Activated CD8-positive, alpha-beta memory T cell treated with anti-CD3 and anti-CD28 coated beads for 36 hours (primary cell): ENCODE measurements around the gene PASD1. TPM values are rescaled to one million over a fixed set of nuclear protein-coding genes. Genes with fewer than 3 reads are reported as not detected.

Source experiments
- CTCF ChIA-PET: fragments of 350-600 bp; sonication (Branson Sonifier 250); formaldehyde crosslinking; loops from one replicate; lab custom pipeline; 2021; ENCODE audit warnings: antibody characterized with exemption; lab: Charles Lee
- POLR2A ChIA-PET: fragments of 350-600 bp; sonication (Branson Sonifier 250); formaldehyde crosslinking; loops from one replicate; lab custom pipeline; 2021; ENCODE audit warnings: antibody characterized with exemption; lab: Charles Lee
- total RNA-seq, 2 experiments: library from RNA; stranded (reverse); gene quantifications; one replicate each; pipeline ENCODE4 v1.2.3, GENCODE V29; 2021

The PASD1 gene
- total RNA-seq, 2 experiments from 2014 or later, result not detected

DNA sequence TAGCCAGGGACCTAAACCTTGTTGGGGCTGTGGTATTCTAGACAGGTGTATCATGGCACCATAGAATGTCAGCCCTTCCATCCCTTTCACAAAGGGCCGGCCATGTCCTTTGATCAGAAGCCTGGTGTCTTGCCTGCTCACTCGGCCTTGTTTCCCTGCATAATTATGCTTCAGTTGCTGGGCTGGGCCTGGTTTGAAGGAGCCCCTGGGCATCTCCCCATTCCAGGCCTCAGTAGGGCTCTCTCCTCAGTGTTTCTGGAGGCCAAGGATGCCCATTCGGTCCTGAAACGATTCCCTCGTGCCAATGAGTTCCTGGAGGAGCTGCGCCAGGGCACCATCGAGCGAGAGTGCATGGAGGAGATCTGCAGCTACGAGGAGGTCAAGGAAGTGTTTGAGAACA lies 136.3 kb downstream of the PASD1 start:
- ChIA-PET CTCF (no interaction called here), POLR2A (no interaction called here)

DNA sequence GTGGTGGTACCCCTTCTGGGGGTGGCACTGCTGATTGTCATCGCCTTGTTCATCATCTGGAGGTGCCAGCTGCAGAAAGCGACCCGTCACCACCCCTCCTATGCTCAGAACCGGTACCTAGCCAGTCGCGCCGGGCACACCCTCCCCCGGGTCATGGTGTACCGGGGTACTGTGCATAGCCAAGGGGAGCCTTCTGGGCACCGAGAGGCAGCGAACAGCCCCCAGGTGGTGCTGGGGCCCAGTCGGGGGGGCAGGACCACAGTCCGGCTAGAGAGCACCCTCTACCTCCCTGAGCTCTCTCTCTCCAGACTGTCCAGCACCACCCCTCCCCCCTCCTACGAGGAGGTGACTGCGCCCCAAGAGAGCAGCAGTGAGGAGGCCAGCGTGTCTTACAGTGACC lies 137.1 kb downstream of the PASD1 start:
- ChIA-PET POLR2A (interaction anchor here (0.5 kb wide), 1 partner anchor 68 kb away, joined by 3 read pairs; no protein-coding TSS in a partner anchor), CTCF (no interaction called here)

DNA sequence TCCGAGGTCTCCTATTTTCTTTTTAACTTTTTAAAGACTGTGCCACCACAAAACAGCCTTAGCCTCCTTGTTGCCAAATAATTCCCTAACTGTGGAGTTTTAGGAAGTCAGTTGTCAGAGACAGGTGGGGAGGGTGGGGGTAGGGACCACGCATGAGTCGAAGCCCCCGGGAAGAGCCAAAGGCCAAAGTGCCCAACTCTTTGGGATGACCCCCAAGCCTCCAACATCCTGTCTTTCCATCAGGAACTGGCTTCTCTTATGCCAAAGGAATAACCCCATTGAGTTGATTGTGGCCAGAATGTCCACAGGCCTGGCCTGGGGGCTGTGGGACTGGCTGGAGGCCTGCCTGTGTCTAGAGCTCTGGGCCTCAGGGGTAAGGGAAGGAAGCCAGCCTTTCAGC lies 137.6 kb downstream of the PASD1 start:
- POLR2A ChIA-PET, result no interaction called here
- CTCF ChIA-PET, result no interaction called here

DNA sequence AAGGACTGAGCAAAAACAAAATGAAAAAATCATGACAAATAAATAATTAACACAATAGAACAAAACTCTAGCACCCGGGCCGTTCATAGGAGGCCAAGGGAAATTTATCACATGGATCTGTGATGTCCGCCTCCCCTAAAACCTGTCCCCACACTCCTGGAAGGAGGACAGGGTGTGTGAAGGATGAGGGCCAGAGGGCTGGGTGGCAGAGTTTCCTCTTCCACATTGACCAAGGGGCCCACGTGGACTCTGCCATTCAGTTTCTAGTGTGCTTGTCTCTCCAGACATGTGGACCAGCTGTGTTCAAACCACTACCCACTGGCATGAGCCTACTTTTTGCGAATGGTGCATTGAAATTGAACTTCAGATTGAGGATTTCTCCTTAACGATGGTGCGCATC lies 138.1 kb downstream of the PASD1 start:
- ChIA-PET CTCF (no interaction called here), POLR2A (no interaction called here)

DNA sequence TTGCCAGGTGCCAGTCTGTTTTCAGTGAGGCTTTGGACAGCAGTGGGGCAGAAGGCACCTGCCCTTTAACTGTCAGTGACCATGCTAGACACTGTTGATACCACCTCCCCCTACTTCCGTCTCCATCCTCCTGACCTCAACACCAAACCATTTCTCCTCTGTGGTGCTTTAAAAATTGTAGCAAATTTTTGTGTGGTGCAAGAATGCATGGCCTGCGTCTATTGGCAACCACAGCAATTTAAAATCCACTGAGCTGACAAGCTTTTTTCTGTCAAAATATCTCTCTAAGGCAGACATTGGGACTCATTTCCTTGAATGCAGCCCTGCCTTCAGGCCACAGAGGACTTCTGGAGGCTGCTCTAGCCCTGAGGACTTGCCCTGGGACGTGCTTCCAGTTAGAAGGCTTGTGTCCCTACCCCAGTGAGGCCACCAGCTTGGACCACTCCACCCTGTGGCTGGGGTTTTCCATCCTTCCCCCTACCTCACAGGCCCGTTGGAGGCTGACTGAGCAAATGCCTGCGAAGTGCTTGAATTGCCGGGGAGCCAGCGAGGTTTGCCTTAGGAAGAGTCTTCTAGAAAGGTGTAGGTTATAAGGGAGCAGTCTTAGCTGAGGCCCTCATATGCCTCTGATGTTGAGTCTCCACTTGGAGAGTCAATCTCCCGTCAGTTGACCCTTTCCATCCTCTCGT lies 138.7 kb downstream of the PASD1 start:
- ChIA-PET CTCF (no interaction called here), POLR2A (no interaction called here)

DNA sequence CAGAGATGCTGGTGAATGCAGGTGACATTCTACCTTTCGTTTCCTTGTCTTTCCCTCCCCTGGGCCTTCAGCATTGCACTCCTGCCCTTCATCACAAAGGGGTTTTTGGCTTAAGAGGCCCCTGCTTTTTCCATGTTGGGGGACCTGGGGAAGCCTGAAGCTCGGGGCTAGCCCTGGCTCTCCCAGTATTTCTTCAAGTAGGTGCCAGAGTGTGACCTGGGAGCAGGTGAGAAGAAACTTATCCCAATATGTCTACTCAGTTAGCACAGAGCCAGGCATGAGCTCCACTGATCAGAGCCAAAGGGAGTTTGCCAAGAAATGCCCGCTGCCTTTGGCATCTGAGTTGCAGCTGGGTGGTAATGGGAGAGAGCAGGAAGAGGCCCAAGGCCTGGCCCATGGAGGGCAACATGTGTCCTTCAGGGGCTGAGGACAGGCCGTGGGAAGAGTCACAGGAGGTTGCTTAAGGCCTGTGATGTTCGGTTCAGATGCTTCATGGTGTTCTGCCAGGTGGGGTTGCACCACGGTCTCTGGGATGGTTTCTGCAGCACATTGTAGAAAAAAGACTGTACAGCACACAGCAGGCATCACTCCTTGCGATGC lies 139.4 kb downstream of the PASD1 start:
- CTCF ChIA-PET, result no interaction called here
- POLR2A ChIA-PET, result no interaction called here

DNA sequence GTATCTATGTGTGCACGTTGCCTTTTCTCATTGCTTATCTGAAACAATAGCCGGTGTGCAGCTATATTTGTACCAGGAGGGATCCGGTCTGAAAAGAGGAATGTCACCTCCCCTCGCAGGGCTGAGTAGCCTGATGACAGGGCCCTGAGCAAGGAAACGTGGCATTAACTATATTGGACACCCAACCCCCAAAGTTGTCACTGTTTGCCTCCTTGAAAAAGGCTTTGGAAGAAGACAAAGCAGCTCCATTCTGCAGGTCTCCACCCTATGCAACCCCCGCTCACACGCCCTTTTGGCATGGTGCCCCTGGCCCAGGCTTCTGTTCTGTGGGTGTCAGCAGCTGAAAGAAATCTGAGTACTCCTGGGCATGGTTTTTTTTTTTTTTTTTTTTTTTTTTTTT lies 140.0 kb downstream of the PASD1 start:
- CTCF ChIA-PET, result interaction anchor here (0.6 kb wide), 1 partner anchor 205 kb away, joined by 3 read pairs; no protein-coding TSS in a partner anchor
- POLR2A ChIA-PET, result no interaction called here

DNA sequence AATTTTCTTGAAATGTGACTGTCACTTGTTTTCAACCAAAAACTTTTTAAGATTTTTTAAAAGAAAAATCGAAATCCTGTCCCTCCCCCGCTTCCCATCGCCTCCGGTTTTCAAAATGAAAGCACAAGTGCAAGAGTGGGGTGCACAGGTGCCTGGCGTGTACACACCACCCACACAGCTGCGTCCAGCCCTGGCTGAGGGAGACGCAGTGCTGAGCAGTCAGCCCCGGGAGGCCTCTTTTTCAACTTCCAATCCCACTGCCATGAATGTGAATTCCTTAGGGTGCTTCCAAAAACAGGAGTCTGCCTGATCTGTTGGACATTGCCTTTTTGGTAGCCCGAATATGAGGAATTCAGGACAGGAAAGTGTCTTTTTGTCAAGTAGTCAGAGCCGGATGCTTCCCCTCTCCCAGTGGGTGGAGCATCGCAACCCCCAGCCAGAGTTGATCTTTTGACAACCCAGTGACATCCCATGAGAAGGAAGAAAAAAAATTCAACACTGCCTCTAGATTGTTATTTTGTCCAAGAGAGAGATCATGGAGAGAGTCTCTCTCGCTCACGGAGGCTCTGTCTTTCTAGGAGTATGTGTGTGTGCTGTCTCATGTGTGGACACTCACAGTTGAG lies 140.7 kb downstream of the PASD1 start:
- ChIA-PET CTCF (interaction anchor here (0.6 kb wide), 1 partner anchor 206 kb away, joined by 3 read pairs; no protein-coding TSS in a partner anchor), POLR2A (no interaction called here)

DNA sequence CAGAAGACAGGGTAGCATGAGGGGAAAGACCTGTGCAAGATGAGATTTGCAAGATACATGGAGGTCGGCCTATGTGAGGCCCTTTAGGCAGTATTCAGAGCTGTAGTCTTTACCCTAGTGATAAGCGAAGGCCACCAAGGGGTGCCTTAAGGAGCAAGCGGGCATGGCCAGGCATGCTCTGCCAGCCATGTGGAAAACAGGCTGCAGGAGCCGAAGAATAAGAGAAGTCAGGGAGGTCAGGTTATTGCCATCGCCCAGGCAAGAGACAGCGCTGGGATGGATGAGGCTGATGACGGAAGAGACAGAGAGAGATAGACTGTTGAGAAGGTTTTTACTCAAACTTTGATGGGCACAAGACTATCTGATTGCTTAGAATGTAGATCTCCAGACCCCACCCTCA lies 145.3 kb downstream of the PASD1 start:
- POLR2A ChIA-PET, result no interaction called here
- CTCF ChIA-PET, result no interaction called here

DNA sequence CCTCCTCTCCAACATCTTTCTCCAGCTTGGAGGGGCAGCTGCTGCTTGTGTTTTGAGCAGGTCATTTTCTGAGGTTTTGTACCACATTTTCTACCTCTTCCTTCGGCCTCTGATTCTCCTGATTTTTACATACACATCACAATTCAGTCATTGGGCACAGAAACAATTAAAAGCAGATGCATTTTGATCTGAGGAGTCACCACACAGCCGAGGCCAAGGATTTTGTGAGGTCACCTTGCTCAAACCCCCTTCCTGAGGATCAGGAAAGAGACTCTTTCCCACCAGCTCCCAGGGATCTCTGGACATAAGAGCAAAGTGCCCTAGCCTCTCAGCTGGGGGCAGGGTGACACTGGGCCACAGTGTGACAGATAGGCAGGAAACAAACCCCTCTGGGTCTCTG lies 147.0 kb downstream of the PASD1 start:
- CTCF ChIA-PET, result no interaction called here
- POLR2A ChIA-PET, result no interaction called here

DNA sequence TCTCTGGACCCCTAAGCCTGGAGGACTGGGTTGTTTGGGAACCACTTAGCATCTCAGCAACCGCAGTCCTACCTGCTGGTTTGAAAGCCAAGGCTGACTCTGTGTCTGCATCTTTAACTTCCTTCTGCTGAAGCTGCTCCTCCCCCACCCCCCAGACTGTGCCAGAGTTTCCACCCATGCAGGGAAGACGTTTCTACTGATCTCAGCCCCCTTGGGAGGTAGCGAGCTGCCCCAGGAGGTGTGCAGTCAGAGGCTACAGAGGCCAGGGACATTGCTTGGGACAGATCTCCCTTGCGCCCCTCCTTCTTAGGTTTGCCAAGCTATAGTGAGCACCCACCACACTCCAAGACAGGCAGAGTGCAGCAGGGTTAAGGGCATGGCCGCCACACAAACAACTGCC lies 147.7 kb downstream of the PASD1 start:
- ChIA-PET CTCF (no interaction called here), POLR2A (no interaction called here)

DNA sequence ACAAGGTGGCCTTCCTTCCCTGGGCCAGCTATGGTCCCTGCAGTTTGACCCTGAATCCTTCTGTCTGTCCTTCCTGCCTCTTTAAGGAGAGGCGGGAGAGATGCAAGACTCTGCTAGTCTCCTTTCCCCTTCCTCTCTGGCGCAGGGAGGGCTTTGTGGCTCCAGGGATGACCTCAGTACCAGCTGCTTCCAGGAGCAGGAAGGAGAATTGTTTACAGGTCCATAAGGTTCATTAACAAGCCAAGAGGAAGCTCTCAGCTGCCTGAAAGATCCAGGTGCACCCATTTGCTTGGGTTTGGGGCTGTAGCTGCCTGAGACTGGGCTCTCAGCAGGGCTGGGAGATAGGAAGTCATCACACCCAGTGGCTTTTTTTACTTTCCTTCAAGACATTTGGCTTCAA lies 148.3 kb downstream of the PASD1 start:
- CTCF ChIA-PET, result no interaction called here
- POLR2A ChIA-PET, result no interaction called here

DNA sequence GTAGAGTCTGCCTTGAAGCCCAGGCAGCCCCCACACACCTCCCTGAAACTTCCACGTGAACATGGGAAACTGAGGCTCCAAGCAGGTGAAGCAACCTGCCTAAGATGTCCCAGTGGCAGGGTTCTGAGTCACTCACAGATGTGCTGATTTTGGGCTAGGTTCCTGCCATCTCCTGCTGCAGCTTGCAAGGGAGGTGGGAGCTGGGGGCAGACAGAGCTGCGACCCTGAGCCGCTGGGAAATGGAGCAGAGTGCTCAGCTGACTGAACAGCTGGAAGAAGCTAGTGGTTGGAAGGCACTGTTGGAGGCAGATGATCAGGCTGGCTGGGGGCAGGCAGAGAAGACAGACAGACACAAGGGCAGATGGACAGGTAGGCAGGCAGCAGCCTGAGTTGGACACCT lies 148.8 kb downstream of the PASD1 start:
- ChIA-PET CTCF (no interaction called here), POLR2A (no interaction called here)

DNA sequence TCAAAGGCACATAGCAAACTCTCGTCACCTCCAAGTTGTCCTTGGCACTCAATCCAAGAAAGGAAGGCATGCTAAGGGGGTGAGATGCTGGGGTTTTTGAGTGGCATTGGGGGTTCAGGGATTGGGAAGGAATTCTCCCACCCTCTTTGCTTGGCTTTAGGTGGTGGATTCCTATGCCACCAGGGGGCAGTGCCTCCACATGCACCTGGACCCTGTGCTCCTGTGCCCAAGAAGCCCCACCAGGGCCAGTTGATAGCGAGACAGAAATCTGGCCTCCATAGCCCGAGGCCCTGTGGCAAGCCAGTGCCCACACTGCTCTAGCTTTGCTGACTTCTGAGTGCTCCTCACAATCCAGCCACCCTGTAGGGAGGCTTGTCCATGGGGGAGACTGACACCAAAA lies 150.4 kb downstream of the PASD1 start:
- ChIA-PET CTCF (no interaction called here), POLR2A (no interaction called here)

DNA sequence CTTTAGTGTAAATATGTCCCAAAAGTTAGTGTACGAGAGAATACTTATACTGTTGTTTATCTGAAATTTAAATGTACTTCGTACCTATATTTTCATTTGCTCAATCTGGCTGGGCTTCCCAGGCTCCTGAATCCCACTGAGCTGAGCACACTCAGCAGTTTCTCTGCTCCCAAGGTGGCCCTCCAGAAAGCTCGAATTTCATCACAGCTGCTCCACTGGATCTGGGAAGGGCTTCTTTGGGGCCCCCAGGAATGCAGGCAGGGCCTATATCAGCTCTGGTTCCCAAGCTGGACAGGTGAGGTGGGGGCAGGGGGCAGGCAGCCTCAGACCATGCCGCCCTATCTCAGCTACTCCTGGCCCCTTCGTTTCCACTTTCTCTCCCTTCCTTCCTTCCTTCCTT lies 150.9 kb downstream of the PASD1 start:
- POLR2A ChIA-PET, result no interaction called here
- CTCF ChIA-PET, result no interaction called here

DNA sequence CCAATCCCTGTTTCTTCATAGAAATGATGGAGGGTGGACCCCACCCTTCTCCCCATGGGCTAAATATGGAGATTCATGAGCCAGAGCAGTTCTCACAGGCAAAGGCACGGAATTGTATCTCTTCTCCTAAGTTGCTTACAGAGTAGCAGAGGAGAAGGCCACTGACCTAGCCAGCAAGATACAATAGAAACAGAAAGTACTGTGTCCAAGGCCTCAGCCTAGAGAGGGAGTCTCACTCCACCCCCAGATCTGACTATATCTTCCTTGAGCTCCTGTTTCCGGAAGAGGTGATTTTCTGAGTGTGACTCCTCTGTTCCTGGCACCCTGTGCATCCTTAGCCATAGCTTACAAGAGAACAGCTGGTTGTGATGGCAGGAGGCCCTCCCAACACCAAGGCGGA lies 152.3 kb downstream of the PASD1 start, which contains the start of gene FATE1:
FATE1 (plus strand) TSS at position 284 of the 400 bp plus-strand sequence; CDS start at position 369, 85 bp downstream.
- POLR2A ChIA-PET, result no interaction called here
- CTCF ChIA-PET, result no interaction called here

DNA sequence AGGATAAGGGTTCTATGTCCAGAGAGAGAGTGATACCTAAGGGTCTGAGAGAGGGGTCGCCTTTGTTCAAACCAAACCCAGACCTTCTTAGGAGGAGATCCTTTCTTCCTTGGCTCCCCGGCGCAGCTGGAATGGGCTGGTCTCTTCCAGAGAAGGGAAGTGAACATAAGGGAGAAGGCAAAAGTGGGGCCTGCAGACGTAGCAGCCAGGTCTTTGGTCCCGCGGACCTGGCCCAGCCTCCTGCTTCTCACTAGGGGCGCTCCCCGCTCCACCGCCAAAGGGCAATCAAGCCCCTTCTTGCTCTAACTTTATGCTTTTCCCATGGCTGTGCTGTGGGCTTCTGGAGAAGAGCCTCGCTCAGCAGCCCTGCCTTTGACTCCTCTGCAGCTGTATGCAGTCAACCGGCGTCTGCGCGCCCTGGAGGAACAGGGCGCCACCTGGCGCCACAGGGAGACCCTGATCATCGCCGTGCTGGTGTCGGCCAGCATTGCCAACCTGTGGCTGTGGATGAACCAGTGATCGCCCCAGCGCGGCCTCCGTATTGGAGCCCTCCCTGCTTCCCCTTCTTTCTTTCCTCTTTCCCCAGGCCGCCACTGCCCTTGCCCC lies 158.9 kb downstream of the PASD1 start:
- CTCF ChIA-PET, result no interaction called here
- POLR2A ChIA-PET, result no interaction called here

DNA sequence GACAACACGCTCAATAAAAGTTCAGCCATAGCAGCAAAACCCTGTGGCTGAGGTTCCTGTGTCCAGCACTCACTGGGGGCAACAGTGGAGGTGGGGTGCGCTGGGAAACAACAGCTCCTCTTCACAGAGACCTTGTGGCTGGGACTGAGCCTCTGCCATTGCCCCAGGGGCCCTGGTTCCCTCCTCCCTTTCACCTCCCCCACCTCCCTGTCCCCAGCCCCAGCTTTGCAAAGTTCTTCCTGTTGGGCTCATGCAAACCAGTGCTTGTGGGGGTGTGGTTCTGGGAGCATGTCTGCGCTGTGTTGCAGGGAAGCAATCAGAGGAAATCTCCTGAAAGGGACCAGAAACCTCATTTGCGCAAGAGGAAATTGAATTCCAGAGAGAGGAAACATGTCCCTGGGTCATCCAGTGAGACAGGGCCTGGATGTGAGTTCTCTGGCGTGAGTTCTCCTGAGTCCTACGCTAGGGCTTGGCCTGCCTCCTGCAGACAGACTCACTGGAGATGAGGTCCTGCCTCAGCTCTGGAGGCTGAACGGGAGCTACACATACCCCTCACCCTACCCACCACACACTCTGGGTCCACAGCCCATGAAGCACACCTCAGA lies 159.8 kb downstream of the PASD1 start:
- POLR2A ChIA-PET, result no interaction called here
- CTCF ChIA-PET, result no interaction called here

DNA sequence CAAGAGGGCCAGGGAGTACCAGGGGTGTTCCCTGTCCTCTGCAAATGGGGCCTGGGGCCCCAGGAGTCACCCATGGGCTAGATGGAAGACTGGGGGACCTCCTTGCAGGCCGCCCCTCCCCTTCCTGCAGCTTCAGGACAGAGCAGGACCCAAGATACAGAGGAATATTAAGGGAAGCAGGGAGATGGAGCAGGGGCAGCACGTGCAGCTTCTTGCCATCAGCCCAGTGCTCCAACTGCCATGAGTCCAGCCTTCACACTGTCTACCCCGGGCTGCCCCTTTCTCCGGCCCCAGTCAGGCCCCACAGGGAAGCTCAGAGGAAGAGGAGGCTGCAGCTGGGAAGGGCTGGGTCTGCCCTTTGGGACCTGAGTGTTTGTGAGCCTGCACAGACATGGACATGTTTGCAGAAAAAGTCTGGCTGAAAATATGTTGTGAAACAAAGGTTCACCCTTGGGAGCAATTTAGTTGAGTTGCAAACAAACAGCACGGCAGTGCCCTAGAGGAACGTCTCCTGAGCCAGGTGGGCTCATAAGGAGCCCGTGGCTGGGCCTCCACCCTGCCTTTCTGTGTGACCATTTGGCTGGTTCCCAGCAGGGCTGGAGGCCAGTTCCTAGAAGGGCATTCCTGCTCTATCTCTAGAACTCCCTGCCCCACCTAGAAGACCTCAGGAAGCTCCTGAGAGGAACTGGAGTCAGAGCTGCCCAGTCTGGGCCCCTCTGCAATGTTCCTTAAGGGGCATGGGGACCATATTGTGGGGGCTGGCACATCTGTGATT lies 161.3 kb downstream of the PASD1 start:
- ChIA-PET CTCF (no interaction called here), POLR2A (no interaction called here)

DNA sequence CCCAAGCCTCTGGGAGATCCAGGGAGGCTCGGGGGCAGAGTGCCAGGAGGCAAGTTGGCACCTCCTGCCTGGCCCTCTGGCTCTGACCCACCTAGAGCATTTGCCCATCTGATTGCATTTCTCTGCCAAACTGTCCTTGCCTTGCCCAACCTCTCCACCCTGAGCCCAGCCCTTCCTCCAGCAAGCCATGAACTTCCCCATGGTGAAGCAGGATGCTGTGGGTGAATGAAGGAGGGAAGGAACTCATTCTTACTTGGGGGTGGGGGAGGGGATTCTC lies 161.8 kb downstream of the PASD1 start:
- CTCF ChIA-PET, result no interaction called here
- POLR2A ChIA-PET, result no interaction called here
